ENCODE measurements around the gene RBFOX1. TPM values are rescaled to one million over a fixed set of nuclear protein-coding genes. Genes with fewer than 3 reads are reported as not detected.

The RBFOX1 gene
- total RNA-seq: 1 to 10 TPM; 4.1 to 7.7 (median 5.1) TPM
- long read RNA-seq, donor 1, partial matches to known transcripts: 1 of 3 reads
- long read RNA-seq, donor 1, other reads (novel, unspliced or antisense): 2 of 3 reads
- long read RNA-seq, donor 2, partial matches to known transcripts: 0 of 8 reads
- long read RNA-seq, donor 2, other reads (novel, unspliced or antisense): 8 of 8 reads

- no peaks in the 10 kb centered on the region for H3K9me3 ChIP-seq
- no peak for DNase-seq
- no peaks in the 10 kb centered on the region for H3K4me1 ChIP-seq (ENCODE audit: low read depth)
- ATAC-seq: no peak
- no peak for TF ChIP-seq CTCF (IDR thresholded peaks at IDR 0.05)
- no peak within 1 kb of the TSS for H3K4me3 ChIP-seq
- intact Hi-C loops (cut with DNase I, micrococcal nuclease): no loop called here
- no peaks in the 10 kb centered on the region for H3K36me3 ChIP-seq (ENCODE audit: low read depth)
Observed at GRCh38 chr16:7332611-7333010, at the start of gene RBFOX1. RBFOX1 (plus strand) TSS chr16:7332845.

- no peak for TF ChIP-seq CTCF (IDR thresholded peaks at IDR 0.05)
- Histone ChIP-seq H3K36me3 (ENCODE audit: low read depth) (no peaks in the 10 kb centered on the region), H3K4me3 (no peak overlapping the region), H3K4me1 (ENCODE audit: low read depth) (no peaks in the 10 kb centered on the region), H3K9me3 (peaks cover 4% of the 10 kb centered on the region)
- no peak for DNase-seq
- intact Hi-C loops (cut with DNase I, micrococcal nuclease): no loop called here
- no peak for ATAC-seq
Observed at GRCh38 chr16:7284780-7285179, 47.9 kb upstream of the RBFOX1 start.

- ATAC-seq: no peak
- intact Hi-C loops (cut with DNase I, micrococcal nuclease): no loop called here
- no peaks in the 10 kb centered on the region for H3K4me1 ChIP-seq (ENCODE audit: low read depth)
- no peaks in the 10 kb centered on the region for H3K36me3 ChIP-seq (ENCODE audit: low read depth)
- H3K9me3 ChIP-seq: peaks cover 4% of the 10 kb centered on the region
- no peak overlapping the region for H3K4me3 ChIP-seq
- TF ChIP-seq CTCF (IDR thresholded peaks at IDR 0.05): no peak
- DNase-seq: no peak
Observed at GRCh38 chr16:7285520-7285919, 47.1 kb upstream of the RBFOX1 start.

GRCh38 chr16:7289299-7289698 lies 43.3 kb upstream of the RBFOX1 start:
- no peaks in the 10 kb centered on the region for H3K4me1 ChIP-seq (ENCODE audit: low read depth)
- DNase-seq (no peak), ATAC-seq (no peak)
- H3K4me3 ChIP-seq: no peak overlapping the region
- no peak for TF ChIP-seq CTCF (IDR thresholded peaks at IDR 0.05)
- intact Hi-C loops (cut with DNase I, micrococcal nuclease): no loop called here
- no peaks in the 10 kb centered on the region for H3K36me3 ChIP-seq (ENCODE audit: low read depth)
- peaks cover 4% of the 10 kb centered on the region for H3K9me3 ChIP-seq

GRCh38 chr16:7290682-7291081 lies 42.0 kb upstream of the RBFOX1 start:
- no peak overlapping the region for H3K4me3 ChIP-seq
- intact Hi-C loops (cut with DNase I, micrococcal nuclease): loop anchor here in 1 of 2 donors (10.0 kb wide), 1 partner anchor 64 kb away; no protein-coding TSS in a partner anchor
- no peaks in the 10 kb centered on the region for H3K4me1 ChIP-seq (ENCODE audit: low read depth)
- TF ChIP-seq CTCF (IDR thresholded peaks at IDR 0.05): no peak
- H3K9me3 ChIP-seq: peaks cover 2% of the 10 kb centered on the region
- no peaks in the 10 kb centered on the region for H3K36me3 ChIP-seq (ENCODE audit: low read depth)
- ATAC-seq (no peak), DNase-seq (no peak)

- Histone ChIP-seq H3K4me1 (ENCODE audit: low read depth) (no peaks in the 10 kb centered on the region), H3K4me3 (no peak overlapping the region), H3K36me3 (ENCODE audit: low read depth) (no peaks in the 10 kb centered on the region), H3K9me3 (no peaks in the 10 kb centered on the region)
- no peak for DNase-seq
- TF ChIP-seq CTCF (IDR thresholded peaks at IDR 0.05): no peak
- ATAC-seq: no peak
- intact Hi-C loops (cut with DNase I, micrococcal nuclease): loop anchor here in 1 of 2 donors (10.0 kb wide), 1 partner anchor 61 kb away; no protein-coding TSS in a partner anchor
Observed at GRCh38 chr16:7294020-7294419, 38.6 kb upstream of the RBFOX1 start.
